Measurements from ENCODE around the gene SAMD15.

DNA sequence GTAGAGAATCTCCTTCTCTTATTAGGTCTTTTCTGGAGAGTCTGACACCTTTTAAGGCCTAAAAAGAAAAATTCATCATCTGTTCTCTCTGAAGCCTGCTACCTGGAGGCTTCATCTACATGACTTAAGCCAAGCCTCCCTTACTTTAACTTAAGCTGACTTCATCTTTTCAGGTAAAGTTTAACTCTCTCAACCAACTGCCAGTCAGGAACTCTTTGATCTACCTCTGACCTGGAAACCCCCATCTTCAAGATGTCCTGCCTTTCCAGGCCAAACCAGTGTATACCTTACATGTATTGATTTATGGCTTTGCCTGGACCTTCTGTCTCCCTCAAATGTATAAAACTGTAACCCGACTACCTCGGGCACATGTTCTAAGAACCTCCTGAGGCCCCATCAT is 38.9 kb upstream of the SAMD15 start:
- TF ChIP-seq EZH2 (IDR thresholded peaks at IDR 0.05; ENCODE audit: borderline replicate concordance, low read depth, low read length, severe bottlenecking) (no peak), CTCF (IDR thresholded peaks at IDR 0.05; ENCODE audit: extremely low read depth in 1 of 2, insufficient read depth in 1 of 2, low read depth in 1 of 2, low read length in 2 of 2) (no peak), POLR2A (IDR thresholded peaks at IDR 0.05; ENCODE audit: low read depth, low read length) (no peak), FOS (IDR thresholded peaks at IDR 0.05; ENCODE audit: borderline replicate concordance, insufficient read depth, low read length) (no peak), POLR2AphosphoS5 (IDR thresholded peaks at IDR 0.05; ENCODE audit: insufficient read depth, low read depth, low read length) (no peak), MYC (IDR thresholded peaks at IDR 0.05; ENCODE audit: low read depth, low read length) (no peak), GATA2 (IDR thresholded peaks at IDR 0.05; ENCODE audit: insufficient read depth, insufficient read length, low read depth, low read length) (no peak), MAX (IDR thresholded peaks at IDR 0.05; ENCODE audit: insufficient read depth, insufficient read length) (no peak), JUN (IDR thresholded peaks at IDR 0.05; ENCODE audit: borderline replicate concordance, insufficient read depth, insufficient read length, low read depth) (no peak)

Data from endothelial cell of umbilical vein (primary cell).